PFSK-1 (cell line): ENCODE measurements around the gene CAPZA1.

Experiments used
- FOXP2 ChIP-seq: optimal IDR thresholded peaks from 2 replicates; pipeline ENCODE3; 2011; ENCODE audit warnings: borderline replicate concordance, control low read depth, inconsistent platforms; ENCODE audit not compliant: insufficient read depth; ENCODE audit errors: extremely low read length, extremely low read depth
- POLR2AphosphoS5 ChIP-seq: IDR thresholded peaks from 2 replicates; pipeline ENCODE4 v1.6.1; 2012; ENCODE audit warnings: low read depth, mild to moderate bottlenecking, control low read depth, low read length, moderate library complexity
- REST ChIP-seq, 2 experiments: IDR thresholded peaks; 2 replicates each; pipeline versions ENCODE4 v1.6.1 to v1.8.0; 2011 to 2012; ENCODE audit warnings: low read depth in 2 of 2, low read length in 2 of 2, control low read depth in 1 of 2, inconsistent platforms in 1 of 2, mild to moderate bottlenecking in 1 of 2, moderate library complexity in 1 of 2; ENCODE audit not compliant: insufficient read depth in 1 of 2
- SIN3A ChIP-seq: IDR thresholded peaks from 2 replicates; pipeline ENCODE4 v1.6.1; 2012; ENCODE audit warnings: mild to moderate bottlenecking, low read length, moderate library complexity, borderline replicate concordance; ENCODE audit not compliant: insufficient read depth
- TAF1 ChIP-seq: IDR thresholded peaks from 2 replicates; pipeline ENCODE4 v1.6.1; 2012; ENCODE audit warnings: low read length, control low read depth, borderline replicate concordance; ENCODE audit not compliant: insufficient read depth

GRCh38 chr1:112678605-112679004, 59.0 kb downstream of the CAPZA1 start:
- no peak for TF ChIP-seq SIN3A
- no peak for TF ChIP-seq POLR2AphosphoS5
- no peak for TF ChIP-seq TAF1
- TF ChIP-seq REST (IDR thresholded peaks at IDR 0.05; ENCODE audit: insufficient read depth in 1 of 2, low read depth in 2 of 2, low read length in 2 of 2) = no peak
- TF ChIP-seq FOXP2 = no peak
